Activated T-cell treated with anti-CD3 and anti-CD28 coated beads for 48 hours (primary cell): ENCODE measurements around the gene C1R.

Source experiments
- DNase-seq: peaks from one replicate; pipeline ENCODE4 v3.0.0-alpha.2; 2020; ENCODE audit warnings: low read depth

Gene C1R

DNA sequence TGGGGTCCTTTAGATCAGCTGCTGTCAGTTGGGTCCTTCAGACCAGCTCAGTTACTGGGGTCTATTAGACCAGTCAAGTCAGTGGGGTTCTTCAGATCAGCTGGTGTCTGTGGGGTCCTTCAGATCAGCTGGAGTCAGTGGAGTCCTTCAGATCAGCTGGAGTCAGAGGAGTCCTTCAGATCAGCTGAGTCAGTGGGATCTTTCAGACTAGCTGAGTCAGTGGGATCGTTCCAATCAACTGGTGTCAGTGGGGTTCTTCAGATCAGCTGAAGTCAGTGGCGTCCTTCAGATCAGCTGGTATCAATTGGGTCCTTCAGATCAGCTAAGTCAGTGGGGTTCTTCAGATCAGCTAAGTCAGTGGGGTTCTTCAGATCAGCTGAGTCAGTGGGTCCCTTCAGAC lies 59.3 kb downstream of the C1R start:
- DNase-seq: no peak

DNA sequence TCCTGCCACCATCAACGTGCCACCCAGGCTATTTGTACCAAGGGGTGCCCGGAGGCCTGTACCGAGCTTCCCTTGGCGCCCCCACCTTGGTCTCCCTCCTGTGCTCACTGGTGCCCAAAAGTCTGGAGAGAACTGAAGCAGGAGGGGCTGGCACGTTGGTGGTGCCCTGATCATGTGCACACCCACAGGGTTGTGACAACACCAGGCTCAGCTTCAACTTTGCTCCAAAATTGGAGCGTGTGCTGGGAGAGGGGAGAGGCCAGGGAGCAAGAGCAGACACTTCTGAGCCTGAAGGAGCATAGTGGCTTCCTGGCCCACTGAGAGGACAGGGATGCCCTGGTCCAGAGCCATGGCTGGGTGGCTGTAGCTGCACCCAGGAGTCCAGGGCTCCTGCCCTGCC lies 60.9 kb downstream of the C1R start:
- DNase-seq: no peak
